IPS DF 6.9 (cell line): ENCODE data around the gene BCAS3.

Experiments
- DNase-seq: peaks from one replicate; pipeline ENCODE4 v3.0.0-alpha.2; 2013; ENCODE audit warnings: low read depth, low spot score
- H3K27ac ChIP-seq: one replicate; pipeline ENCODE4 v1.5.1; 2013; ENCODE audit warnings: low read length, control low read depth
- H3K27me3 ChIP-seq: 2 replicates; pipeline ENCODE4 v1.6.1; 2013; ENCODE audit warnings: mild to moderate bottlenecking, low read length; ENCODE audit not compliant: control insufficient read depth, insufficient read depth
- H3K36me3 ChIP-seq: 2 replicates; pipeline ENCODE4 v1.6.1; 2013; ENCODE audit warnings: low read length; ENCODE audit not compliant: control insufficient read depth, insufficient read depth
- H3K4me1 ChIP-seq: 2 replicates; pipeline ENCODE4 v1.6.1; 2013; ENCODE audit warnings: low read length; ENCODE audit not compliant: control insufficient read depth, insufficient read depth
- H3K4me3 ChIP-seq: 2 replicates; pipeline ENCODE4 v1.5.1; 2013; ENCODE audit warnings: mild to moderate bottlenecking, low read length
- H3K9me3 ChIP-seq: 2 replicates; pipeline ENCODE4 v1.6.1; 2013; ENCODE audit warnings: low read length, inconsistent platforms; ENCODE audit not compliant: control insufficient read depth, insufficient read depth
- WGBS: extraction: QIAGEN DNeasy Blood & Tissue Kit; methylation state at CpG from one replicate; pipeline ENCODE4 v1.1.7; 2013; ENCODE audit warnings: mixed read lengths, missing lambda C conversion rate; ENCODE audit not compliant: insufficient read length, insufficient coverage; 5-methylcytosine and 5-hydroxymethylcytosine counted together

BCAS3 gene

DNA sequence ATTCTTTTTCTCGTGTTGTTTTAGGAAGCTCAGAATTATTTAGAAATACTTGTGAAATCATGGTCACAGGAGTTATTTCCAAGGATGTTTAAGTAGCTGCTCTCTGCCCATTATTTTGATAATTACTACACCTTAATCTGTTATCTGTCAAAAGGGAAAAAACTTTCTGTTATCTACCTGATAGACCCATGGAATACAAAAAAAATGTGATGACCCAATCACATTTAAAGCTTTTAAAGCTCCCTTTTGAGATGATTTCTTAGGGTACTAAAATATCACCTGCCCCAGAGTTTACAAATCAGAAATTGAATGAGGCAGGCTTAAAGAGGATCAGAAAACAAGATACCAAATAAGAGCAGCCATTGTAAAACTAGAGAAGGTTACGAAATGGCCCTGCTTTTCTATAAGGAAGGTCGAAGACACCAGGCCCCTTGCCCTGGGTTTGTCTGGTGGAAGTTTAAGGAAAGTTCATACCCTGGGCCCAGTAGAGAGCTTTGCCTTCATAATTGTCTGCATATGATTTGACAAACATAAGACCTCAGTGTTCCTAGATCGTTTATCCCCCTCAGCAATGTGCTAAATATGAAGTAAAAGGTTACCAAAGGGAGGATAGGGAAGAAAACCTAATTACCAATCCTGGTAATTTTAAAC lies 572.1 kb downstream of the BCAS3 start:
- H3K27ac ChIP-seq = no peak overlapping the region
- H3K4me3 ChIP-seq = no peak overlapping the region
- no peak for DNase-seq
- 0 out of 2 replicates have a peak, but pooled peaks cover 2% of the 10 kb centered on the region for H3K4me1 ChIP-seq
- WGBS = no CpG with 5 or more reads among the region's 4 CpGs
- H3K27me3 ChIP-seq = no peaks in the 10 kb centered on the region
- no peaks in the 10 kb centered on the region for H3K36me3 ChIP-seq
- H3K9me3 ChIP-seq = no peaks in the 10 kb centered on the region

DNA sequence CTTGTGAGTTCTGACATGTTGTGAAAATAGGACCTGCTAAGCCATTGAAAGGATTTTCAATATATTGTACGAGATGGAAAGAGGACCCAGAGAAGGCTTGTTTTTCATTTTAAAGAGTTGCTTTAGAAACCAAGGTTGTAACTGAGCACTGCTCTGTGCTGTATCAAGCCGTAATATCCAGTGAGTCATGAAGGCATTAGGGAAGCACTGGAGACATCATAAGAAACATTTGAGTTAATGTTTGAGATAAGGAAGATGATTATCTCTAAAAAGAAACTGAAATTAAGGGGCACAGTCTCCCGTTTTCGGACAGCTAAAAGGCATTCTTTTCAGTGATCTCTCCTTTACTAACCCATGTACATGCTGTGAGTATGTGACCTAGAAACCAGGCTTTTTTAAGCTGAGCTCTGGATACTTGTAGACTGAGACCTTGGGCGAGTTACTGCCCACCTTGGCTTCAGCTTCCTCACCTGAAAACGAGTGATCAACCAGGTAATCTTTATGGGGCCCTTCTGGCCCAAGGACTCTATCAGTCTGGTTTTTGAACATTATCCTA lies 572.8 kb downstream of the BCAS3 start:
- no peaks in the 10 kb centered on the region for H3K9me3 ChIP-seq

DNA sequence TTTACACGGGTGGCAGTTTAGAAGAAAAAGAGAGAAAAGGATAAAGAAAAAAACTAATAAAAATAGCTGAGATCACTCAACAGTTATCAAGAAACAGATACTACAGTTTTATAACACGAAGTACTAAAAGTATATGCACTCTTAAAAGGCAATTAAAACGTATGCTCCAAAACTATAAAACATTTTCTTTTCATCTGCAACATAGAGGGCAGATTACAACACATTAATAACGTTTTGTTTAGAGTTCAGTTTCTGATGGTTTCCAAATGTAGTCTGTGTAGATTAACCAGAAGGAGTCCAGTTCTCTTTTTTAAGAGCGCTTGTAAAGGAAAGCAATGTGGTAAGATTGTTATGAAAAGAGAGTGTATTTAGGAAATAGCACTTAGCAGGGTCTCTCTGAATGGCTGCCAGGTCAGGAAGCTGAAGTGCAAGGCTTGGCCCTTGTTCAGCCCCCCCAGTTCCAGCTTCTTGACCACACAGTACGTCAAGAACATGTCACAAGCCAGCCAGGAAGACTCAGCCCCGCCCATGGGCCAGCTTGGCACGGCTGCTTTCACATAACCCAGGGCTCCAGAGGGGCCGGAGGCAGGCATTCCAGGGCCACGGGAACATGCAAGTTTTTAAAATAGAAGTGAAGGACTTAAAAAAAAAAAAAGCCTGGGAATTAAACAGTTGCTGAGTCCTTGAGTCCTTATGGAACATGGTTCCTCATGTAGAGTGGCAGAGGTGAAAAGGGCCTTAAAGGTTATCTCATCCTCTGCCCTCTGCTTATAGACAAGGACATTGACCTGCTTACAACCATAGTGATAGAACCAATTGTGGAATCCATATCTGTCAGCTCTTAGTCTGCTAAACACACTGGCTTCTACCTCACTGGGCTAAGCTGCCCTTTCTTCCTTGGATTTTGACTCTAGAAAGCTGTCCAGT lies 574.6 kb downstream of the BCAS3 start:
- no peak overlapping the region for H3K27ac ChIP-seq
- DNase-seq = no peak
- H3K4me3 ChIP-seq = no peak overlapping the region
- H3K36me3 ChIP-seq = no peaks in the 10 kb centered on the region
- H3K4me1 ChIP-seq = no peaks in the 10 kb centered on the region
- H3K9me3 ChIP-seq = no peaks in the 10 kb centered on the region
- WGBS = no CpG with 5 or more reads among the region's 10 CpGs
- H3K27me3 ChIP-seq = no peaks in the 10 kb centered on the region

More for the DNA sequence above, 572.8 kb downstream of the BCAS3 start:
- no peak for DNase-seq
- Histone ChIP-seq H3K27ac (no peak overlapping the region), H3K36me3 (no peaks in the 10 kb centered on the region), H3K27me3 (no peaks in the 10 kb centered on the region), H3K4me3 (no peak overlapping the region), H3K4me1 (0 out of 2 replicates have a peak, but pooled peaks cover 2% of the 10 kb centered on the region)
- no CpG with 5 or more reads among the region's 6 CpGs for WGBS

DNA sequence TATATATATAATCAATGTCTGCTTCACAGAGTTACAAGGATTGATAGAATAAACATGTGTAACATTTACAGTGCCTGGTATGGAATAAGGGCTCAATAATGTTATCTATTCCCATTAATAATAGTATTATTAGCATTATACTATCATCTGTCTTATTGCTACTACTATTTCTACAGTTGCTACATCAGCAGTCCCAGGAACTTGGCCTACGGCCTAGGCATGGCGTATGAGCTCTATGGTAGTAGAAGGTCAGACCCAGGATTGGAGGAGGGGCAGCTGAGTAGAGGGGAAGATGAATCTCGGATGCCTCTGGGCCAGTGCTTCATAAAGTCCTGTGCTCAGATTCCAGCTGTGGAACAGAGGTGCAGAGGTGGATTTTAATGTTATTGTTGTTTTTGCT lies 575.7 kb downstream of the BCAS3 start:
- H3K4me1 ChIP-seq = no peaks in the 10 kb centered on the region
- no peaks in the 10 kb centered on the region for H3K27me3 ChIP-seq
- DNase-seq = no peak
- no peaks in the 10 kb centered on the region for H3K36me3 ChIP-seq
- H3K4me3 ChIP-seq = no peak overlapping the region
- no peak overlapping the region for H3K27ac ChIP-seq
- H3K9me3 ChIP-seq = no peaks in the 10 kb centered on the region
- no CpG with 5 or more reads among the region's 3 CpGs for WGBS

DNA sequence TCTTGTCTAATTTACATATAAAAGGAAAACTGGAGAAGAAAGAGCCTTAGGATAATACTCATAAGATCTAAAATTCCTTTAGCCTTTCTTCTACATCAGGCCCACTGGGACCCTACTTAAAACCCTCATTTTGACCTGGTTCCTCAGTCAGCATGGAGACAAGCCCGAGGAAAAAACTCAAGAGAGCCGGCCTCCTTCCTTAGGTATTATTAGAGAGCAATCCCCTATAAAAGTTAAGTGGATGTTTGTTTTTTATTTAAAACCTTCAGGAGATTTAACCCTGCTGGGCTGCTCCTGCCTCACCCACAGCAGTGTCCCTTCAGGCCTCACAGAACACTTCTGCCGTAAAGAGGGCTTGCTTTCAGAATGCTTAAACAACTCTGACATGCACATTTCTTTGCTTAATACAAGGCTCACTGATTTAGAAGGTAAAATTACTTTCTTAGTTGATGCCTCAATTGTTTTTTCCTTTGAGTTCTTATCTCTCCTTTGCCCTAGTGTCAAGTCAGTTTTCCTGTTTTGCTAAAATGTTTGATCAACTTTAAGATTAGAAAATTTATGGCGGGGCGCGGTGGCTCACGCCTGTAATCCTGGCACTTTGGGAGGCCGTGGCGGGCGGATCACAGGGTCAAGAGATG lies 576.4 kb downstream of the BCAS3 start:
- H3K4me1 ChIP-seq = no peaks in the 10 kb centered on the region
- no peaks in the 10 kb centered on the region for H3K27me3 ChIP-seq
- H3K4me3 ChIP-seq = no peak overlapping the region
- no CpG with 5 or more reads among the region's 10 CpGs for WGBS
- H3K27ac ChIP-seq = no peak overlapping the region
- H3K36me3 ChIP-seq = no peaks in the 10 kb centered on the region
- DNase-seq = no peak
- no peaks in the 10 kb centered on the region for H3K9me3 ChIP-seq

DNA sequence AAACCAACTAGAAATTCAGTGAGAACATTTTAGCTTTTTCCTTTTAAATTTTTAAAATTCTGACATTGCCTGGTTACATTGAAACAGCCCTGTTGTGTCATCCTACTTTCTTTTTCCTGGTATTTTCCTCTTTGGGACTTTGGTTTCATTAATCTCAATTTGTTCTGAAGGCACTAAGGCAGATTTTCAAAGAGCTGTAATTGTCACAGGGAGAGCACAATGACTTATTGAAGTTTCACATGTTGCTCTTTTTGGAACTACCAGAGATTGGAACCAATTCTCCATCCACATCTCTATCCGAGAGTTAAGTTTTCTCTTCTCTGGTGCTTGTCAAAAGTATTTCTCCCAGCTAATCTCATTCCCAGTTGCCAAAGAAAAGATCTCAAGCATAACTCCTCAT lies 577.3 kb downstream of the BCAS3 start:
- Histone ChIP-seq H3K4me3 (no peak overlapping the region), H3K27ac (no peak overlapping the region), H3K9me3 (no peaks in the 10 kb centered on the region), H3K4me1 (no peaks in the 10 kb centered on the region), H3K27me3 (no peaks in the 10 kb centered on the region), H3K36me3 (no peaks in the 10 kb centered on the region)
- WGBS = no CpG with 5 or more reads among the region's 1 CpG
- DNase-seq = no peak

DNA sequence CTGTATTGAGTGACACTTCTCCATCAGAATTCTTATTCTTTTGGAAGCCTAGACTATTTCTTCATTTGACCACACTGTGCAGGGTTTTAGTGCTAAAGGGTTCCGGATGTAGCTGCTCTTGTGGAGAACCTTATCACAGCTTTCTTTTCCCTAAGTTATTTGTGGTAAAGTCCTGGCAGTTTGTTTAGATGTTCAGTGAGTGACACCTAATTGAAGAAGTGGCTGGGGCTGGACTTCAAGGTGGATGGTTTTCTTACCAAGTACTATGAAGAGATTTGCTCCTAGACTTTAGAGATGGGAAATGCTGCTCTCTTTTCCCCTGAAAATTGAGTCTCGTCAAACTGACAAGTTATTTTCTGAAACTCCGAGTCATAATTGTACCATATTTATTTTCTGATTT lies 578.0 kb downstream of the BCAS3 start:
- no peaks in the 10 kb centered on the region for H3K9me3 ChIP-seq
- no peaks in the 10 kb centered on the region for H3K36me3 ChIP-seq
- no peak for DNase-seq
- WGBS = no CpG with 5 or more reads among the region's 3 CpGs
- H3K4me3 ChIP-seq = no peak overlapping the region
- H3K27me3 ChIP-seq = no peaks in the 10 kb centered on the region
- no peaks in the 10 kb centered on the region for H3K4me1 ChIP-seq
- no peak overlapping the region for H3K27ac ChIP-seq

DNA sequence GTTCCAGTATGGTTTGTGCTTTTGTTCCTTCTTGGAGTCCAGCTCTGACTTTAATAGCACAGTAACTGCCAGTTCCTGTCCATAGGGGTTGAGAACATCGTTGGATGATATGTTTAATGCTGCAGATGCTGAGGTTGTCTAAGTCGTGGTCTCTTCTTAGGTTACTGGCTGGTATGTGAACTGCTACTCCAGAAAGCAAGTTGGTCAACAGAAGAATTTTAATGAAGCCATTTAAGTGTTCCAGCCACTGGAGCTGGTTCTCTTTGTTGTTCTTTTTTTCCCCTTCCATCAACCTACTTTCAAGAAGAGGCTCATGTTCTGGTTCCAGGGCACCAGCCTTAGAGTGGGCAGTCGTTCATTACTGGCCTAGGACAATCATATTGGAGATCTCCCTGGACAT lies 581.7 kb downstream of the BCAS3 start:
- Histone ChIP-seq H3K4me3 (no peak overlapping the region), H3K36me3 (no peaks in the 10 kb centered on the region)
- no CpG with 5 or more reads among the region's 3 CpGs for WGBS

DNA sequence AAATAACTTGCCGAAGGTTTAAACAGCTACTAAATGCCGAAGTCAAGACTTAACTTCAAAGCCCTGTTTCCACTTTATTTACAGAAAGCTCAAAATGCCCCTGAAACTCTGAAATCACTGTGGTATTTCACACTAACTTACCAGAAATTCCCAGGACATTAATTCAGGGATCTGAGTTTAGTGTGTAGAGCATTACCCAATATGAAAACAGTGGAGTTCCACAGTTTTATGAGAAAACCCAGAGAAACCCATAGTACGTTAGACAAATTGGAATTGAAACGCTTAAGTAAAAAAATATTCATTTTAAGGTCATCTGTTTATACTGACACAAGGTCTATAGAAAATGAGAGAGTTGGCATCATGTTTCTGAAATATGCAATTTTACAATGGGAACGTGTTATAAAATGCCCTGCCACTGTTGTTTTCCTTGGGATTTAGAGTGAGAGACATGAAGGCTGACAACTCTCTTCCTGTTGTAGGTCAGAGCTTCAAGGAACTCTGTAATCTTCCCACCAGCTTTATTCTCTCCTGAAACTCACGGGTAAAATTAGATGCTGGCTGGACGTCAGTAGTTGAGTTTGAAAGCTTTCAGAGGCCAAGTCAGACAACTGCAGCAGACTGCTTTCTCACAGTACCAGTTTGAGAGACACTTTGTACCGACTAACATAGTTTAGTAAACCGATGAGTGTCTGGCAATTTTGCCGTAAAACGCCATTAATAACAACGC lies 582.6 kb downstream of the BCAS3 start:
- WGBS = no CpG with 5 or more reads among the region's 12 CpGs
- H3K27ac ChIP-seq = no peak overlapping the region
- no peaks in the 10 kb centered on the region for H3K4me1 ChIP-seq
- no peak overlapping the region for H3K4me3 ChIP-seq
- DNase-seq = no peak
- no peaks in the 10 kb centered on the region for H3K36me3 ChIP-seq
- H3K9me3 ChIP-seq = no peaks in the 10 kb centered on the region
- no peaks in the 10 kb centered on the region; the same call in 1 of the 2 replicates for H3K27me3 ChIP-seq

More for the DNA sequence above, 581.7 kb downstream of the BCAS3 start:
- no peaks in the 10 kb centered on the region for H3K9me3 ChIP-seq
- DNase-seq = no peak
- no peaks in the 10 kb centered on the region for H3K4me1 ChIP-seq
- H3K27me3 ChIP-seq = no peaks in the 10 kb centered on the region; the same call in 1 of the 2 replicates
- no peak overlapping the region for H3K27ac ChIP-seq
